AG04449 (cell line): Measurements from ENCODE around the gene G6PC3.
A peak's percentile ranks its signal among the peaks of the same experiment; 100 is the strongest.
"Not testable (repeated sequence)": the region's sequence is repeated elsewhere in the genome, so short reads cannot be mapped to it uniquely, and the experiment has no call there.

ENCODE experiments used
- CTCF ChIA-PET: fragments of 350-600 bp; formaldehyde crosslinking; extraction: SDS; loops from one replicate; lab custom pipeline; 2021; ENCODE audit warnings: antibody characterized with exemption; lab: Yijun Ruan, JAX
- POLR2A ChIA-PET: fragments of 400-600, 350-600 bp; formaldehyde crosslinking; extraction: SDS; loops from one replicate; lab custom pipeline; 2020; ENCODE audit warnings: antibody characterized with exemption, inconsistent platforms; lab: Yijun Ruan, JAX
- DNase-seq: peaks from one replicate; pipeline ENCODE4 v3.0.0-alpha.2; 2010; ENCODE audit warnings: low read depth, low spot score
- H3K4me3 ChIP-seq: 2 replicates; pipeline ENCODE4 v1.5.1; 2011; ENCODE audit warnings: low read depth, mild to moderate bottlenecking, control low read depth, low read length
- TF ChIP-seq, protein P1 (sequence below): IDR thresholded peaks from one replicate; pipeline ENCODE4 v1.5.1; 2011; ENCODE audit warnings: mild to moderate bottlenecking, moderate library complexity, low read length, control low read depth, inconsistent platforms; ENCODE audit not compliant: insufficient read depth; ENCODE audit errors: missing control alignments

G6PC3 gene

GRCh38 chr17:44095388-44095646, 24.8 kb downstream of the G6PC3 start:
- H3K4me3 ChIP-seq: peak overlapping the region; percentile 32
- TF ChIP-seq, protein P1, sequence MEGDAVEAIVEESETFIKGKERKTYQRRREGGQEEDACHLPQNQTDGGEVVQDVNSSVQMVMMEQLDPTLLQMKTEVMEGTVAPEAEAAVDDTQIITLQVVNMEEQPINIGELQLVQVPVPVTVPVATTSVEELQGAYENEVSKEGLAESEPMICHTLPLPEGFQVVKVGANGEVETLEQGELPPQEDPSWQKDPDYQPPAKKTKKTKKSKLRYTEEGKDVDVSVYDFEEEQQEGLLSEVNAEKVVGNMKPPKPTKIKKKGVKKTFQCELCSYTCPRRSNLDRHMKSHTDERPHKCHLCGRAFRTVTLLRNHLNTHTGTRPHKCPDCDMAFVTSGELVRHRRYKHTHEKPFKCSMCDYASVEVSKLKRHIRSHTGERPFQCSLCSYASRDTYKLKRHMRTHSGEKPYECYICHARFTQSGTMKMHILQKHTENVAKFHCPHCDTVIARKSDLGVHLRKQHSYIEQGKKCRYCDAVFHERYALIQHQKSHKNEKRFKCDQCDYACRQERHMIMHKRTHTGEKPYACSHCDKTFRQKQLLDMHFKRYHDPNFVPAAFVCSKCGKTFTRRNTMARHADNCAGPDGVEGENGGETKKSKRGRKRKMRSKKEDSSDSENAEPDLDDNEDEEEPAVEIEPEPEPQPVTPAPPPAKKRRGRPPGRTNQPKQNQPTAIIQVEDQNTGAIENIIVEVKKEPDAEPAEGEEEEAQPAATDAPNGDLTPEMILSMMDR: no peak
- ChIA-PET POLR2A (interaction anchor here (1.0 to 1.5 kb wide), 3 partner anchors 9 to 13 kb away, joined by 3 to 6 read pairs (median 6); no protein-coding TSS in a partner anchor), CTCF (interaction anchor here (1.0 to 2.1 kb wide), 2 partner anchors 20 to 73 kb away, joined by 6 to 9 read pairs; no protein-coding TSS in a partner anchor)
- no peak for DNase-seq

DNA sequence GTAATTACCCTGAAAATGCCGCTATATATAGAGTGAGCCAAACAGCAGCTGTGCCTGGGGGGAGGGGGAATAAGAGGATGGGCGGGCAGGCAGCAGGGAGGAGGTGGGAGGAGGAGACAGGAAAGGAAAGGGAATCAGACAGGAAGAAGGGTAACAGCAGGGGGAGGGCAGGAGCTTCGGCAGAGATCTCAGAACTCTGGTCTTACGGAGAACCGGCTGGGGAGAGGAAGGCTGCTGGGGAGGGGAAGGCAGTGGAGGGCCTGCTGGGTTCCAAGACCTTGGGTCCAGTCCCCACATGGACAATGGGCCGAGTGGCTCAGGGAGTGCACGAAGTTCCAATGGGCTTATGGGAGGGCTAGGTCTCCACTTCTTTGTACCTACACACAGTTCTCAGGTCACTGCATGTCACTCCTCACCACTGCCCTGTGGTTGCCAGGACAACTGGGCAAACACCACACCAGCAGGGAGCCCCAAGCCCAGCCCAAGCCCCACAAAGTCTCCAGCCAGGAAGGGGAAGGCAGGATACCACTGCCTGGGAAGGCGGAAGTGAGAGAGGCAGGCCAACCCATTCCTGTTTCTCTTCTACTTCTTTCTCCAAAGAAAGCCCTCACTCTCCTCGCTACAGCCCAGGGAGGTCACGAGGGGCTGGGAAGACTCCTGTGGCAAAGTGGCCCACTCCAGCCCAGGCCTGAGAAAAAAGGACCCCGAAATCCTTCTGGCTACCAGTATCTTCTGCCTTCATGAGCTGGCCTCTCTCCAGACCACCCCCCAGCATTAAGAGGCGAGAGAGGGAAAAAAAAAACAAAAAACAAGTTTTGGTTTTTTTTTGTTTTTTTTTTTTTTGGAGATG, 25.3 kb downstream of the G6PC3 start:
- TF ChIP-seq, protein P1: peak; percentile 38
- H3K4me3 ChIP-seq: peak overlapping the region; percentile 51
- no peak for DNase-seq
- ChIA-PET CTCF (interaction anchor here (1.0 to 2.1 kb wide), 2 partner anchors 20 to 72 kb away, joined by 6 to 9 read pairs; no protein-coding TSS in a partner anchor), POLR2A (interaction anchor here (1.0 to 1.5 kb wide), 3 partner anchors 9 to 12 kb away, joined by 3 to 6 read pairs (median 6); no protein-coding TSS in a partner anchor)

DNA sequence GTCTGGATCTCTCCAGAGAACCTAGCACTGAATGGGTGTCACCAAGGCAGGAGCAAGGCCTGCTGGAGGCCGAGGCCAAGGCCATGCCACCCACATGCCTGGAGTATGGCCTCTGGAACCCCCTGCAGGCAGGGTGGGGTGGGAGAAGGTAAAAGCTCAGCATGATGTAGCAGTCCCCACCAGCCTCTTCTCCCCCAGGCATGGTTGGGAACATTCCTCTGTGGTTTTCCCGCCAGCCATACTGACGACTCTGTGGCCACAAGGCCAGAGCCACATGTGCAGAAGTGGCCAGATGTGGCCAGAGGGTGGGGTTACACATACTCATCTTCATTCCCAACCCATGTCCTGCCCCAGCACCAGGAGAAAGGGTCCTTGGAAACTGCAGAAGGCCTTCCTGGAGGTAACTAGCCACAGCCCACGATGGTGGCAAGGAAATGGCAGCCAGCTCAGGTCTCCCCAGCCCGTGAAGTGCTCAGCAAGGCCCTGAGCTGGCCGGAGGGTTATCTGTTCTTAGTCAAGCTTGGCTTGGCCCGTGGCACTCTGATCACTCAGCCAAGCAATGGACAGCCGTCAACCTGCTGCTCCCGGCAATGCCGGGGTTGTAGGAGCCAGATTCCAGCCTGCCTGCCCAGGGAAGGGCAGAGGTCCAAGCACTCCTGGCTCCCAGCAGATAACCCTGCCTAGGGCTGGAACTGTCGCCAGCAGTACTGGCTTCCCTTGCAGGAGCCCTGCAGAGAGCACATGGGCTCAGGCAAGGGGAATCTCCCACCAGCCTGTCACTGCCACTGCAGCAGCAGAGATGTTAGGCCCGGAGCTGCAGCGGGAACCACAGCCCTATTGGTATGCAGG, 26.8 kb downstream of the G6PC3 start:
- POLR2A ChIA-PET: interaction anchor here (0.6 to 1.4 kb wide), 2 partner anchors 24 to 67 kb away, joined by 4 read pairs; no protein-coding TSS in a partner anchor
- TF ChIP-seq, protein P1: no peak
- CTCF ChIA-PET: interaction anchor here (0.6 to 1.2 kb wide), 4 partner anchors 9 to 154 kb away, joined by 3 to 5 read pairs (median 3); no protein-coding TSS in a partner anchor
- no peak for DNase-seq
- H3K4me3 ChIP-seq: no peak overlapping the region

GRCh38 chr17:44101858-44102257, 31.3 kb downstream of the G6PC3 start:
- POLR2A ChIA-PET: interaction anchor here (1.2 kb wide), 1 partner anchor 9 kb away, joined by 4 read pairs; no protein-coding TSS in a partner anchor
- H3K4me3 ChIP-seq, DNase-seq: not testable (repeated sequence)
- CTCF ChIA-PET: interaction anchor here (1.1 to 2.2 kb wide), 4 partner anchors 10 to 22 kb away, joined by 3 to 5 read pairs (median 4); partner anchors contain the start of gene HDAC5

DNA sequence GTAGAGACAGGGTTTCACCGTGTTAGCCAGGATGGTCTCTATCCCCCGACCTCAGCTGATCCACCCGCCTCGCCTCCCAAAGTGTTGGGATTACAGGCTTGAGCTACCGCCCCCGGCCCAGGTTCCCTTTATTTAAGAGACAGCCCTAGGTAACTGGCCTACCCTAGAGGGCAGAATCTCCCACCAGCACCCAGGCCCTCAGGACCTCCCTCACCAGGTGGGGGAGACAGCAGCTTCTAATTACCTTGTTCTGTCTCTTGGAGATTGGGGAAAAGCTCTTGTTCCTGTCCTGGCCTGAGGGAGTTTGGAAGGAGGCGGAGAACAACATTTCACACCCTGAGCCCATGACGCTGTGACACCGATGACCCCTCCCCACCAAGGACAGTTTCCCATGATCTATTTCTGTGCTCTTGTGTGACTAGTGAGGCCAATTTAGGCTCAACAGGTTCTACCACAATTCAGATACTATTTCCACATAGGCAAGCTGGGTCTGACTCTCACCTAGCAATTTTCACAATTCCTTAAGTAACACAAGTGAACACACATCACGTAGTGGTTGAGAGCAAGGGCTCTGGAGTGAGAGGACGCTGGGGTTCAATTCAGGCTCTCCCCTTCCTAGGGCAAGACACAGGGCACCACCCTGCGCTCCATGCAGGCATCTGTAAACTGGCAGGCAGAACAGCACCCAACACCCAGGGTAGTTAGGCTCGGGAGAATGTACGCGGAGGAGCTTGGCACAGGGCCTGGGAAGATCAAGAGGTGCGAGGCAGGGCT, 32.5 kb downstream of the G6PC3 start:
- TF ChIP-seq, protein P1: no peak
- H3K4me3 ChIP-seq: no peak overlapping the region
- POLR2A ChIA-PET: no interaction called here
- CTCF ChIA-PET: interaction anchor here (1.1 to 4.4 kb wide), 4 partner anchors 13 to 159 kb away, joined by 3 to 39 read pairs (median 4); partner anchors contain the start of gene HDAC5
- no peak for DNase-seq

- DNase-seq: no peak
- TF ChIP-seq, protein P1: no peak
- CTCF ChIA-PET: interaction anchor here (4.4 kb wide), 1 partner anchor 10 kb away, joined by 39 read pairs; no protein-coding TSS in a partner anchor
- H3K4me3 ChIP-seq: no peak overlapping the region
- POLR2A ChIA-PET: no interaction called here
These were observed 34.9 kb downstream of the G6PC3 start for GRCh38 chr17:44105483-44105882.
